Esophagus muscularis mucosa (tissue), 4 donors: Measurements from ENCODE around the gene PTPRK. TPM values are rescaled to one million over a fixed set of nuclear protein-coding genes. Genes with fewer than 3 reads are reported as not detected.

ENCODE experiments used
- DNase-seq: peaks from one replicate; pipeline ENCODE4 v3.0.0-alpha.2; 2017; ENCODE audit errors: extremely low spot score
- H3K27ac ChIP-seq, 4 donors: fragments of 200-600 bp; sonication (generic); replicated peaks in 1 of 4; 1 replicate in 3 of 4; 2 replicates in 1 of 4; pipeline ENCODE4 v1.5.1; 2016 to 2019; ENCODE audit warnings: mild to moderate bottlenecking in 1 of 4
- H3K27me3 ChIP-seq, 4 donors: fragments of 200-600 bp; sonication (generic); one replicate each; pipeline versions ENCODE4 v1.5.1 to v1.6.0; 2016 to 2019
- H3K36me3 ChIP-seq, 4 donors: fragments of 200-600 bp; sonication (generic); one replicate each; pipeline ENCODE4 v1.5.1; 2016 to 2019
- H3K4me1 ChIP-seq, 4 donors: fragments of 200-600 bp; sonication (generic); one replicate each; pipeline ENCODE4 v1.5.1; 2016 to 2019
- H3K4me3 ChIP-seq, 4 donors: fragments of 200-600 bp; sonication (generic); 1 replicate in 2 of 4; 2 replicates in 2 of 4; pipeline ENCODE4 v1.5.1; 2016 to 2019; ENCODE audit warnings: mild to moderate bottlenecking in 4 of 4, moderate library complexity in 1 of 4
- H3K9me3 ChIP-seq, 4 donors: fragments of 200-600 bp; sonication (generic); 1 replicate in 3 of 4; 2 replicates in 1 of 4; pipeline ENCODE4 v1.5.1; 2016 to 2019
- EP300 ChIP-seq: sonication (generic); formaldehyde crosslinking; IDR thresholded peaks from one replicate; pipeline ENCODE4 v1.6.1; 2017; ENCODE audit warnings: antibody characterized with exemption
- POLR2A ChIP-seq: fragments of 450-650 bp; IDR thresholded peaks from one replicate; pipeline ENCODE4 v1.6.1; 2017; ENCODE audit warnings: antibody characterized with exemption, moderate library complexity, mild to moderate bottlenecking, low read depth
- POLR2AphosphoS5 ChIP-seq, 2 donors: sonication (generic); formaldehyde crosslinking; IDR thresholded peaks; one replicate each; pipeline ENCODE4 v1.6.1; 2017; ENCODE audit warnings: antibody characterized with exemption in 2 of 2
- WGBS: methylation state at CpG from one replicate; pipeline ENCODE4 v1.1.5; 2018; 5-methylcytosine and 5-hydroxymethylcytosine counted together
- intact Hi-C: fragments of 100-400 bp; cut with DNase I; formaldehyde crosslinking; loops from one replicate; pipeline ENCODE4 v1.15.1; 2023
- total RNA-seq, 4 donors: library from RNA; depleted of rRNA; stranded (reverse); fragments of >200 nt; gene quantifications; one replicate each; pipeline versions ENCODE4 v1.1.0 to v1.2.1, GENCODE V29; 2016
- TF ChIP-seq, protein P1 (sequence below), 3 experiments: fragments of 200-600 bp in 2 of 3; fragments of 450-650 bp in 1 of 3; sonication (generic) in 2 of 3; IDR thresholded peaks; one replicate each; pipeline ENCODE4 v1.5.1; 2017 to 2019; ENCODE audit warnings: antibody characterized with exemption in 3 of 3, mild to moderate bottlenecking in 2 of 3, moderate library complexity in 1 of 3

PTPRK gene
- total RNA-seq, 4 donors from 2014 or later, result 36.8 to 53.1 (median 43.8) TPM

DNA sequence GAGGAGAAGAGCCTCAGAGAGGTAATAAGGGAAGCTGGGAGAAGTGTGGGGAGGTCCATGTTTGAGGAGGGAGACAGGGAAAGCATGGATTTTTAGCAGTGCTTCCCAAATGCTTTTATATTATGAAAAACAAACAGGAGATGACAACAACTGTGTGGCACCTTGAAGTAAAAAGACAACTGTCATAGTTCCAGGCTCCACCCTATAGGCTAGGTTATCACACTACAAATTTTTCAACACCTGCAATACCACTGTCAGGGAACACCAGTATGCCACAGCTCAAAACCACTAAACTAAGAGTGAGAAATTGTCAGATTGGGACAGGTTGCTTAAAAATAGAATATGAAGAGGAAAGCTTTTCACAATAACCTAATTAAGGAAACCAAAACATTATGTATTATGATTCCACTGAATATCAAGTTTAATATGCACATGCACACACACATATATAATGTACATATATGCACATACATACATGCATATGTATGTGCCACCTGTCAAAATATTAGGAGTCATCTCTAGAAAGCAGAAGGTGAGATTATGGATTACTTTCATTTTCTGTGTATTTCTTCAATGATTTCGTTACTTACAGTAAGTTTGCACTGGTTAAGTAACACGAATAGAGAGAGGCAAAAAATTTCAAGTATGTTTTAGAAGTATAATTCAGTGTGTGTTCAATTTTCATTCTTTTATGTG, 261.2 kb downstream of the PTPRK start:
- TF ChIP-seq EP300 (no peak), POLR2AphosphoS5 (IDR thresholded peaks at IDR 0.05) (no peak), POLR2A (no peak)
- TF ChIP-seq, protein P1, sequence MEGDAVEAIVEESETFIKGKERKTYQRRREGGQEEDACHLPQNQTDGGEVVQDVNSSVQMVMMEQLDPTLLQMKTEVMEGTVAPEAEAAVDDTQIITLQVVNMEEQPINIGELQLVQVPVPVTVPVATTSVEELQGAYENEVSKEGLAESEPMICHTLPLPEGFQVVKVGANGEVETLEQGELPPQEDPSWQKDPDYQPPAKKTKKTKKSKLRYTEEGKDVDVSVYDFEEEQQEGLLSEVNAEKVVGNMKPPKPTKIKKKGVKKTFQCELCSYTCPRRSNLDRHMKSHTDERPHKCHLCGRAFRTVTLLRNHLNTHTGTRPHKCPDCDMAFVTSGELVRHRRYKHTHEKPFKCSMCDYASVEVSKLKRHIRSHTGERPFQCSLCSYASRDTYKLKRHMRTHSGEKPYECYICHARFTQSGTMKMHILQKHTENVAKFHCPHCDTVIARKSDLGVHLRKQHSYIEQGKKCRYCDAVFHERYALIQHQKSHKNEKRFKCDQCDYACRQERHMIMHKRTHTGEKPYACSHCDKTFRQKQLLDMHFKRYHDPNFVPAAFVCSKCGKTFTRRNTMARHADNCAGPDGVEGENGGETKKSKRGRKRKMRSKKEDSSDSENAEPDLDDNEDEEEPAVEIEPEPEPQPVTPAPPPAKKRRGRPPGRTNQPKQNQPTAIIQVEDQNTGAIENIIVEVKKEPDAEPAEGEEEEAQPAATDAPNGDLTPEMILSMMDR (IDR thresholded peaks at IDR 0.05), result no peak
- WGBS, result 65% methylated on average over 2 of the region's 2 CpGs
- no peaks in the 10 kb centered on the region for H3K9me3 ChIP-seq
- no peaks in the 10 kb centered on the region for H3K4me1 ChIP-seq
- intact Hi-C loops, result no loop called here
- no peaks in the 10 kb centered on the region for H3K36me3 ChIP-seq
- no peak for DNase-seq
- H3K27ac ChIP-seq, result no peak overlapping the region
- no peaks in the 10 kb centered on the region for H3K27me3 ChIP-seq
- H3K4me3 ChIP-seq, result peak overlapping the region in 1 of 4 donors; percentile 4

DNA sequence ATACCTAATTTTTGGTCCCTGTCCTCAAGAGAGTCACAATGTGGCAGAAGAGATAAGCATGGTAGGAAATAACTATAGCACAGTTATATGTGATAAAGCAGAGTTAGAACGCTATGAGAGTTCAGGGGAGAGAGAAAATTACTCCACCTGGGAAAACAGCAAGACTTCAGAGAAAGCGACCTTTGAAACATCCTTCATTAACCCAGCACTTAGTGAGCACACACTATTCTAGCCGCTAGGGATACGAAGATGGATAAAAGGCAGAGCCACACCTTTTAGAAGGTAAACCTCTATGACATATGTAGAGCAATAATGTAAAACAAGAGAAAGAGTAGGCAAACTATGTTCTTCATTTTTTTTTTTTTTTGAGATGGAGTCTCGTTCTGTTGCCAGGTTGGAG, 264.3 kb downstream of the PTPRK start:
- 97% methylated on average over 5 of the region's 5 CpGs for WGBS

DNA sequence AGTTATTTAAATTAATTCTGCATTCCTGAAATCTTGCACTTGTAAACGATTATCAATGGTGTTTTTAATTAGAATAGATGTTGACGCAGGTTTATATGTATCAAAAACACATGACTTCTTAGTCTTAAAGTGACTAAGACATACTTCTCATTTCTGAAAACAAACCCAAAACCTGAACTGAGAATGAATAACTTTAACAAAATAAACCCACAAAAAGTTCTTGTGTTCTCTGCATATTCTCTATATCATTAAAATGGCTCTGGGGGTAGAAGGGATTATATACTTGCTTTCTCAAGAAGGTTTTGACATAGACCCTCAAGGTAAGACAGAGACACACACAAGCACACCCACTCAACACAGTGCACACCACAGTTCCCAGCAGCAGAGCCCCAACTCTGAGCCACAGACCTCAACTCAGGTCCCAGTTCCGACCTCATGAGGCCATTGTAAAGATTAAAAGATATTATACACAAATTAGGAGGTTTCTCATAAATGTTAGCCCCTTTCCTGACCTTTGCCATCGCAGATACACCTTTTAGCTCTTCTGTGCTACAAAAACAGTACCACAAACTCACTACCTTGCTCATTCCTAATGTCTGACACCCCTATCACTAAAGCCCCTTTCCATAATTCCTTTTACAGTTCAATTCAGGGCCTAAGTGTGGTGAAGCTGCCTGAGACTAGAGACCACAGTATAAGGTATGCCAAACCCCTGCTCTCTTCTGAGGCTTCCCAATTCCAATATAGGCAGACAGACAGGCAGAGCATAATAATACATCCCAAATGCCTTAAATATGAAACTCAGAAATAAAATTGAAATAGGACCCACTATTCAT, 267.8 kb downstream of the PTPRK start:
- H3K27ac ChIP-seq, result no peak overlapping the region
- H3K9me3 ChIP-seq, result no peaks in the 10 kb centered on the region
- H3K4me1 ChIP-seq, result peaks cover 0 to 9% (median 0%) of the 10 kb centered on the region in 4 donors
- 87% methylated on average over 4 of the region's 4 CpGs for WGBS
- no peak for DNase-seq
- intact Hi-C loops, result no loop called here
- no peak for TF ChIP-seq EP300
- no peak overlapping the region for H3K4me3 ChIP-seq
- H3K27me3 ChIP-seq, result no peaks in the 10 kb centered on the region
- H3K36me3 ChIP-seq, result no peaks in the 10 kb centered on the region

More for the DNA sequence above, 264.3 kb downstream of the PTPRK start:
- no peak for DNase-seq
- no peaks in the 10 kb centered on the region for H3K27me3 ChIP-seq
- no peaks in the 10 kb centered on the region for H3K36me3 ChIP-seq
- H3K4me1 ChIP-seq, result peaks cover 0 to 9% (median 0%) of the 10 kb centered on the region in 4 donors
- H3K9me3 ChIP-seq, result no peaks in the 10 kb centered on the region
- no peak overlapping the region for H3K4me3 ChIP-seq
- intact Hi-C loops, result no loop called here
- TF ChIP-seq EP300 (no peak), POLR2A (no peak), POLR2AphosphoS5 (IDR thresholded peaks at IDR 0.05) (no peak)
- TF ChIP-seq, protein P1 (IDR thresholded peaks at IDR 0.05), result no peak
- H3K27ac ChIP-seq, result no peak overlapping the region

DNA sequence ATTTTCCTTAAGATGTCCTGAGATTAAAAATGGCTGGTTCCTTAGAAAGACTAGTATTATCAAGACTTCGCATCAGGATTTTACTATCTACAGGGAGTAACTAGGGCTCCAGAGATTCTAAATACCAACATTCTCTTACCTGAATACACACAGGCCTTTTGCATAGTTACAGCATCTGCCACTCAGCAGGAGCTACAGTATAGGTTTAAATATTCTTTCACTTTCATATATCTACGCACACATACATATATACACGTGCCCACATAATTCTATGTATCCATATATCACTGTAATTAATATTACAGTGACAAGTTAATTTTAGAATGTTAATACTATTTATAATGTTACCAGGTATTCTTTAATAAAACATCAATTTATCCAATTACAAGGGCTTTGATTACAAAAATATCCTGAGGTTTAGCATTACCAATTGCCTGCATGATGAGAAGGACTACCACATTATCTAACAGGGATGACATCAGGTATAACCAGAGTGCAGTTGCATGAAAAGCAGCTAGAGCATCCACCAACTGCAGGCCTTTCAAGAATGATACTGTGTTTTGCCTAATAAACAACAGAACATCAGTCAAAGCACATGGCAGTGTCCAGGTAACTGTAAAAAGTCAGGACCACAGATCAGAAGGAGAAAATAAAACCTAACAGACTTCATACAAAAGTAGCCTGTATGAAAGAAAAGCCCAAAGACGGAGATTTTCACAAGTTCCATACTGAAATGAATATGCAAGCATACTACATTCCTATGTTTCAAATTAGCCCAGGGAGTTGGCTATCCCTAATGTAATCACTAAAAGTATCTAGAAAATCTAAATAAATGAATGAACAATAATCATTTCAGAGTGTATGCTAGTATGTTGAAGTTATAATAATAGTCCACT, 268.7 kb downstream of the PTPRK start:
- Histone ChIP-seq H3K27ac (no peak overlapping the region), H3K9me3 (no peaks in the 10 kb centered on the region), H3K4me3 (no peak overlapping the region), H3K27me3 (no peaks in the 10 kb centered on the region), H3K36me3 (no peaks in the 10 kb centered on the region), H3K4me1 (peaks cover 0 to 9% (median 0%) of the 10 kb centered on the region in 4 donors)
- 95% methylated on average over 4 of the region's 4 CpGs for WGBS
- DNase-seq, result no peak
- no peak for TF ChIP-seq EP300
- TF ChIP-seq POLR2AphosphoS5 (IDR thresholded peaks at IDR 0.05), result no peak
- TF ChIP-seq, protein P1 (IDR thresholded peaks at IDR 0.05), result no peak
- no peak for TF ChIP-seq POLR2A
- intact Hi-C loops, result no loop called here
